Activated CD8-positive, alpha-beta memory T cell treated with anti-CD3 and anti-CD28 coated beads for 48 hours (primary cell): Measurements from ENCODE around the gene UBA7.
"Not testable (repeated sequence)": the region's sequence is repeated elsewhere in the genome, so short reads cannot be mapped to it uniquely, and the experiment has no call there.

Source experiments
- DNase-seq, 3 experiments: peaks; one replicate each; pipeline ENCODE4 v3.0.0-alpha.2; 2020; ENCODE audit warnings: low read depth in 2 of 3, low spot score in 2 of 3

The UBA7 gene, protein sequence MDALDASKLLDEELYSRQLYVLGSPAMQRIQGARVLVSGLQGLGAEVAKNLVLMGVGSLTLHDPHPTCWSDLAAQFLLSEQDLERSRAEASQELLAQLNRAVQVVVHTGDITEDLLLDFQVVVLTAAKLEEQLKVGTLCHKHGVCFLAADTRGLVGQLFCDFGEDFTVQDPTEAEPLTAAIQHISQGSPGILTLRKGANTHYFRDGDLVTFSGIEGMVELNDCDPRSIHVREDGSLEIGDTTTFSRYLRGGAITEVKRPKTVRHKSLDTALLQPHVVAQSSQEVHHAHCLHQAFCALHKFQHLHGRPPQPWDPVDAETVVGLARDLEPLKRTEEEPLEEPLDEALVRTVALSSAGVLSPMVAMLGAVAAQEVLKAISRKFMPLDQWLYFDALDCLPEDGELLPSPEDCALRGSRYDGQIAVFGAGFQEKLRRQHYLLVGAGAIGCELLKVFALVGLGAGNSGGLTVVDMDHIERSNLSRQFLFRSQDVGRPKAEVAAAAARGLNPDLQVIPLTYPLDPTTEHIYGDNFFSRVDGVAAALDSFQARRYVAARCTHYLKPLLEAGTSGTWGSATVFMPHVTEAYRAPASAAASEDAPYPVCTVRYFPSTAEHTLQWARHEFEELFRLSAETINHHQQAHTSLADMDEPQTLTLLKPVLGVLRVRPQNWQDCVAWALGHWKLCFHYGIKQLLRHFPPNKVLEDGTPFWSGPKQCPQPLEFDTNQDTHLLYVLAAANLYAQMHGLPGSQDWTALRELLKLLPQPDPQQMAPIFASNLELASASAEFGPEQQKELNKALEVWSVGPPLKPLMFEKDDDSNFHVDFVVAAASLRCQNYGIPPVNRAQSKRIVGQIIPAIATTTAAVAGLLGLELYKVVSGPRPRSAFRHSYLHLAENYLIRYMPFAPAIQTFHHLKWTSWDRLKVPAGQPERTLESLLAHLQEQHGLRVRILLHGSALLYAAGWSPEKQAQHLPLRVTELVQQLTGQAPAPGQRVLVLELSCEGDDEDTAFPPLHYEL

DNA sequence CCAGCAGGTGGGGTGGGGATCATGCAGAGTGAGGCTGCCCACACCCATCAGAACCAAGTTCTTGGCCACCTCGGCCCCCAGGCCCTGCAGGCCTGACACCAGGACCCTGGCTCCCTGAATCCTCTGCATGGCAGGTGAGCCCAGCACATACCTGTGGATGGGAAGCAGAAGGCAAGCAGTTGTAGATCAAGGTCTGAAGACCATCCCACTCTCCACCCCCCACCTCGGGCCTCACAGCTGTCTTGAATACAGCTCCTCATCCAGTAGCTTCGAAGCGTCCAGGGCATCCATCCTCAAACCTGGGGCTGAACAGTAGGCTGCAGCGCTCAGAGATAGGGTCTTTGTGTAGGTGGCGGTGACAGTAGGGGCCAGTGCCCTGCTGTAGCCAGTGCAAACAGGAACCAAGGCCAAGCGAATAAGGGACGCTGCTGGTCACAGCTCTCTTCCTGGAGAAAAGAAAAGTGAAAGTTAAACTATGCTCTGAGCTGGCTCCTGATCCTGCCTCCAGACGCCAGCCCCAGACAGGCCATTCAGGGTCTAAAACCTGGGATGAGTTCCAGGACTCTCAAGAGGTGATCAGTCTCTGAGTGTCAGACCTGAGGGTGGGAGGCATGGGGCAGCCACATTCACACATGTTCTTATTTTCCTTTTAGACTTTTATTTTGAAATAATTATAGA lies at the start of gene UBA7:
UBA7 (minus strand) TSS at position 457 of the 678 bp plus-strand sequence; CDS start at position 291, 166 bp downstream.
- DNase-seq = no peak

DNA sequence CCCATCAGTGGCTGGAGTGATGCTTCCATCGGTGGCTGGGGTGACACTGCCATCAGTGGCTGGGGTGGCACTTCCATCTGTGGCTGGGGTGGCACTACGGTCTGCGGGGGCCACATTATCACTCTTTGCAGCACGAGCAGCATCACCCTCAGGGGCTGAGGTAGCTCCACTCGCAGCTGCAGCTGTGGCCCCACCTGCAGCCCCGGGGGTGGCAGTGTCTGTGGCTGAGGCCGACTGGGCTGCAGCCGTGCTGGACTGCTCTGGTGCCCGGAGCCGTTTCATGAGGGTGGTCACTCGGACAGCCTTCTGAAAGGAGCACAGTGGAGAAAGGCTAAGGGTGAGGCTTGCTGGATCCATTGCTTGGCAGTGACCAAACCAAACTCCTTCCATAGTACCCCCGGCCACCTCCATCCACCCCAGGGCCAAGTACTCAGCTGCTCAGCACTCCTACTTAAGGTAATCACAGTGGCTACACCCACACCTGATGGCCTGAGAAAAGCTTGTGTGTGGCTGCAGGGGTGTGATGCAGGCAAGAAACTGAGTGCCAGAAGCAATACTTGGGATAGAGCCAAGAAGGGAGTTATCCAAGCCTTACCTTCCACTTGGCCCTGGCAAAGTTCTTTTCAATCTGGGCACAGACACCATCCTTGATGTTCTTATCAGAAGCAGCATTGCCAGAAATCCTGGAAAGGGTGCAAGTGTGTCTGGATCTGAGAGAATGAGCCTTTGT lies 46.0 kb upstream of the UBA7 start:
- no peak for DNase-seq

- DNase-seq = peak; percentile 82 to 92 (median 91)
These were observed 42.6 kb upstream of the UBA7 start, which contains the start of gene TRAIP for GRCh38 chr3:49856181-49857005. TSS of gene TRAIP (minus strand) at chr3:49856564. CDS start at chr3:49856453, 111 bp downstream.

DNA sequence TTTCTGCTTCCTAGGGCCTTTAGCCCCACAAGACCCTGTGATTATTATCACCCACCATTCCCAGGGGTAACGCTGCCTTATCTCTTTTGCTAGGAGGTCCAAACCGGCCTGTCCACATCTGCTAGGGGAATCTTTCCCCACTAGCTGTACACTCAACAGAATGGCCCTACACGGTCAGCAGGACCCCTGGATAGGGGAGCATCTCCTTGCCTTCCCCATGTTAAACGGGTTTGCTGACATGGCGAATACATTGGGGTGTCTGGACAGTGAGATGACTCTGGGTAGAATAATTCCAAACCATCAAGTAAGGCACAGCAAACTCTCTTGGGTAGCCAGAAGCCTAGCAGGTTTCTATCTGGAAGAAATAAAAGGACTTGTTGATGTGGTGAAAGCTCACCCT lies 41.9 kb upstream of the UBA7 start:
- no peak for DNase-seq

- DNase-seq = no peak
These were observed 31.9 kb upstream of the UBA7 start for GRCh38 chr3:49845694-49846093.

DNA sequence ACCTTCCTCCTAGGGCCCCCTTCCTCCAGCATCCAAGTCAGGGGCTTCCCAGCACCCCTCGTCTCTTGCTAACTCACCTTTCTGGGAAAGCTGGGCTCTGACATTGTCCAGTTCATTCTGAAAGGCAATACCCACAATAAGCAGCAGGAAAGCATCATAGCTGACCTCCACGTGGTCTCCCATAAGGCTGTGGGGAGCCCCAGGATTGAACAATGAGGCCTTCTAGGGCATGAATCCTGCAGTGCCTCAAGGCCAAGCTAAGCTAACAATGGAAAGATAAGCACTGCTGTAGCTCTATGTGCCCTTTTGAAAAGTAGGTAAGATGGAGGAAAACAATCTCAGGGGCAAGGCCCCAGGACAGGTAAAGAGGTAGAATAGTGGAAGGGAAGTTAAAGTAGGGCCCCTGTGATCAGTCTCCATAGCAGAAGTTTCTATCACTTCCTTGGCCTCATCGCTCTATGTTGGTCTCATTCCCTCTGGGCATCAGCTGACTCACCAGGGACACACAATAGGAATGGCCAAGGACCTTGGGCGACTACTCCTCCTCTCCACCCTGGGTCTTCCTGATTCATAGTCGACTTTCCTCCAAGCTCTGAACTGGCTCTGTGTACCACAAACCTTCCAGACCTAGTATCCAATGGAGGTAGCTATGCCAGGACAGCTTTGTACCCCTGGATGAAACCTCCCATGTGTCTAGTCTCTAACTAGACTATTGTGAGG lies 30.9 kb upstream of the UBA7 start:
- no peak for DNase-seq

DNA sequence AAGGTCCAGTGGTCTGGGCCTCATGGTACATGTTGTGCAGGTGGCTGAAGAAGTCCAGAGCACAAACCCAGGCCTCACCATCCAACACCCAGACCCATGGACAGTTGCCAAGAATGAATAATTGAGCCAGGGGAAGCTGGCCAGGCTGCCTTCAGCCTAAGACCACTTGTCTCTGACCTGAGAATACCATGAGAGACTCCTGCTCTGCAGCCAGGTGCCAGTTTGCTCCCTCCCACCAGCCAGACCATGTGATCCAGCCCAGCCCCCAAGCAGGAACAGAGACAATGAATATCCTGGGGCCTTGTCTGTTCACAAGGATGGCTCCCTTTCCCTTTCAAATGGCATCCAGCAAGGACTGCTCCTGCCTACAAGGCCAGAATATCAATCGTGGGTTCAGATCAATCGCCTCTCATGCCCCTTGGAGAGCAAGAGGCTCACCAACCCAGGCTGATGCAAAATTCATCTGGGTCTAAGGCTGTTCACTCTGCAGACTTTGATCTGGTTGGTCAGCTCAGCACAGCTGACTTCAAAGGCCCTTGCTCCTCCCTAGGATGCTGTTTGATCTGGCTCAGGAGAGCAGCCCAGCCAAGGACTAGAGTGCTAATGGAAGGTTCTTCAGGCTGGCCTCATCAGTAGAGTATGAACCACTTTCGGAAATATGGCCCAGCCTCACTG lies 29.2 kb upstream of the UBA7 start:
- DNase-seq = no peak

DNA sequence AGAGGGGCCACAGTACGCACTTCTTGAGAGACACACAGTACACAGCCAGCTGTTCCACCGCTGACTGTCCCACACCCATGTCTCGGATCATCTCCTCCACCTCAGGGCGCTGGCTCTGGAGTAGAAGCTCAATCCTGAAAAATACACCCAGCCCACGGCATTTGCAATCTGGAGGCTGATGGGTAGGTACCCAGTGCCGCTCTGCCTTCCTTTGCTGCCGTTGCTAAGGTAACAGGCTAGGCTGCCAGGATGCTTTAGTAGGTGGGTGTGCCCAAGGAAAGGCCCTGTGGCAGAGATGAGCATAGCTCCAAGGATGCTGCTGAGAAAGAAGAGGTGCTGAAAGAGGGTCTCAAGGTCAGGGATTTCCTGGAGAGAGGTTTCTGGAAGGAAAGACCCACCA lies 28.1 kb upstream of the UBA7 start:
- no peak for DNase-seq

- no peak for DNase-seq
These were observed 27.5 kb upstream of the UBA7 start for GRCh38 chr3:49841126-49841696.

DNA sequence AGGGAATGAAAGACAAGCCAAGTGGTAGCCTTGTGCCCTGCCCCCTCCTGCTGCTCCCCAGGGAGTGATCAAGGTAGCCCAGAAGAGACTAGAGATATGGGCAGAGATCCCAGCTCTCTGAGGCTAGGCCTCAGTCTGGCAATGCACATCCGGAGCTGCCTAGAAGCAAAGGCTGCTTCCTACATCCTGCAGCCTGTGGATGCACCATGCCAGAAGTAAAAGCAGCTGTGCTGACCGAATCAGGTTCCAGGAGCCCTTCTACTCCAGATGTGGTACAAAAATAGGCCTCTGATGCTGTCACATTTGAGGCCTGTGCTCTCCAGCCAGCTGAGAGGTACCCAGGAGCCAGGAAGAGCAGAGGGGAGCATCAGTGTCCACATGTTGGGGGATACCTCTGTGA lies 26.6 kb upstream of the UBA7 start:
- DNase-seq = no peak

GRCh38 chr3:49839193-49839809 lies 25.5 kb upstream of the UBA7 start:
- peak; percentile 32 to 51 (median 45) for DNase-seq

DNA sequence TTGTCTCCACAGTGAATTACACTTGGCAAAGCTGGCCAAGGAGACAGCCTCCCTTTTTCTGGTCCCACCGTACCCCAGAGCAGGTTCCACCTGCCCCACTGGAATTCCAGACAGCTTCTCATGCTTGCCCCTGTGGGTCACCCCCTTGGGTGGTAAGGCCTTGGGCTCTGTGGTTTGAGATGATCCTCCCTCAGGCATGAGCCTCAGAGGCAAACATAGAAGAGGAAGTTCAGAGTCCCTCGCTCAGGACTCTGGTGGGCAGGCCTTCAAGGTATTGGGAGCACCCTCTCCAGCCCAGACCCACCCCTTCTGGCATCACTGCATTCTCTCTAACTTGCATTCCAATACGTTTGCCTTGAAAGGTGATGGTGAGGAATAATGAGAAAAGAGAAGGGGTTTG lies 17.6 kb upstream of the UBA7 start:
- DNase-seq = no peak

DNA sequence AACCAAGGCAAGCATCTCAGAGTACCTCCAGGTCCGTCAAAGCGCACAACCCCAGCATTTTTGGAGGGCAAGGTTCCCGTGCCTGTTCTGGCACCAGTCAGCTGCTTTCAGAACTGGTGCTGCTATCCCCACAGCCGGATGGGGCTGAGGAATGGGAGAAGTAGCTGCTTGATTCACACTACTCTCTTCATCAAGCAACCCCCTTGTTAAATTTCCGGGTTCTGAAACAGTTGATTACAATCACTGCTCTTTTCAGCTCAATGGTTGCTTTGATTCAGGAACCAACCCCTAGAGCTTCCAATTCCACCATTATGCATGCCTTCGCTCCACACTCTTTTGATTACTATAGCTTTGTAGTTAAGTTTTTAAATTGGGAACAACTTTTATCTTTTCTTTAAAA lies 12.3 kb upstream of the UBA7 start:
- no peak for DNase-seq

GRCh38 chr3:49823131-49823530 lies 9.4 kb upstream of the UBA7 start:
- not testable (repeated sequence) for DNase-seq

GRCh38 chr3:49812916-49813496 lies 747 bp downstream of the UBA7 start:
- no peak for DNase-seq

- DNase-seq = no peak
These were observed 6.2 kb downstream of the UBA7 start for GRCh38 chr3:49807431-49808114.

- DNase-seq = no peak
These were observed 6.9 kb downstream of the UBA7 start for GRCh38 chr3:49806850-49807249.
